Measurements from ENCODE around the gene SLC9A2.

GRCh38 chr2:102686479-102687439 lies 67.4 kb downstream of the SLC9A2 start:
- no peak for TF ChIP-seq POLR2A (IDR thresholded peaks at IDR 0.05)
- no peak for TF ChIP-seq CTCF (IDR thresholded peaks at IDR 0.05)
- TF ChIP-seq POLR2AphosphoS5 (IDR thresholded peaks at IDR 0.05) = no peak

Data from upper lobe of left lung (tissue), 4 donors.